Frontal cortex (tissue), 4 donors: ENCODE results near the gene UBA5. TPM values are rescaled to one million over a fixed set of nuclear protein-coding genes. Genes with fewer than 3 reads are reported as not detected.

ENCODE experiments used
- DNase-seq, 2 donors: peaks; one replicate each; pipeline ENCODE4 v3.0.0; 2012; ENCODE audit warnings: low spot score in 2 of 2
- FAIRE-seq: peaks from 2 replicates; lab custom pipeline; 2012; peaks lifted over from hg19 to GRCh38; lab: Jason Lieb, UNC
- total RNA-seq: library from RNA; depleted of rRNA; stranded (reverse); fragments of >200 nt; gene quantifications from one replicate; pipeline ENCODE4 v1.2.3, GENCODE V29; 2014
- donor health status: control.
- donor health status: control.
- donor health status: control.

UBA5 gene
- total RNA-seq, 1 donor from 2014 or later, result 77.9 TPM

DNA sequence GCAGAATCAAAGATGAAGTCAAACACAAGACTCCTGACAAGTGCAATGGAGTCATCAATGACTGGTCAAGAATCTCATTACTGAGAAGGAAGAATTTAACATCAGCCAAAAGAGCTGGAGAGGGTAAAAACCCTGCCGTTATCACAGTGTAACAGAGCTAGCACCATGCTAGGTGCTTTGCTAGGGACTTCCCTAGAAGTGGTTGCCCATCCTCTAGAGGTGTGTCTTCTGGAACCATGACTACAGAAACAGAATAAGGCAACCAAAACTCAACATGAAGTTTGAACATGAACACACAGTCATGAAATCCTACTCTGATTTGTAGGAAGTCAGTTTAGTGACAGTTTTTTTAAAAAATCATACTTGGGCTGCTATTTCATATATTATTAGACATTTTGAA, 10.0 kb upstream of the UBA5 start:
- FAIRE-seq (no peak), DNase-seq (no peak)

DNA sequence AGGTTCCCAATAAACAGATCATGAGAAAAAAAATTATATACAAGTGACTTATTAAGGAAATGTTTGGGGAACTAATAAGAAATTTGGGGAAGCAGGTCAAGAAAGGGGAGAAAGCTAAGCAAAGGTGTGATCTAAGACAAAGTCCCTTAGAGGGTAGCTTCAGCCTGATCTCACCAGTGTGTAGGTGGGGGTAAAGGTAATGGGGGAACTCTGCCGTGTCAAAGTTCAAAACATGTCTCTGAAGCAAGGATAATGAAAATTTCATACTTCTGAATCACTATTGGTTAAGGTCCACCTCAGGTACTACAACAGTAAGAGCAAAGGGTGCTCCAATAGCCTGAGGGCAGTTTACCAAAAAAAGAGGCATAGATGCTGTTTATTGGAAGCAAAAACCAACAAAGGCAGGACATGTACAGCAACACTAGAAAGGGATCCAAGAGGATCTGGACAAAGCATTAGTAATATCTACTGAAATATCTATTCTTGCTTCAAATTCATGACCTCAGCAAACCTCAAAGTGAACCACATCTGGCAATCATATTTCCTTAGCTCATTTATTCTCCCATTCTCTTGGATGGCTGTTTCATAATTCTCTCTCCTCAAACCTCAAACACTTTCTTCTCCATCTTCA, 7.4 kb upstream of the UBA5 start:
- FAIRE-seq (no peak), DNase-seq (no peak)

GRCh38 chr3:132654190-132654589, 5.9 kb upstream of the UBA5 start:
- FAIRE-seq, result no peak

DNA sequence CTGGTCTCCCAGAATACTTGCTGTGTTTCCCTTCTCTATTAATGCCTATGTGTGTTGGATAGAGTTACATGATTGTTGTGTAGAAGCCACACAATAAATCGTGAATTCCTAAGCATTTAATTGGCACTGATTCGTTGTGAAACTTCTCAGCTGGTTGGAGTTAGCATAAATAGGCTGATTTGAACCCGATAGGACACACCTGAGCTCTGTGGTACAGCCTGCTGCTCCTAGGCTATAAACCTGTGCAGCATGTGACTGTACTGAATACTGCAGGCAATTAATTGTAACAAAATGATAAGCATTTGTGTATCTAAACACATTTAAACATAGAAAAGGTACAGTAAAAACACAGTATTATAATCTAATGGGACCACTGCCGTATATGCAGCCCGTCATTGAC, 5.4 kb upstream of the UBA5 start:
- FAIRE-seq (no peak), DNase-seq (no peak)

More at GRCh38 chr3:132654190-132654589, 5.9 kb upstream of the UBA5 start:
- no peak for DNase-seq

- no peak for DNase-seq
Observed at GRCh38 chr3:132655471-132655870, 4.7 kb upstream of the UBA5 start.

GRCh38 chr3:132657869-132658747, 2.0 kb upstream of the UBA5 start:
- no peak for FAIRE-seq

More at GRCh38 chr3:132655471-132655870, 4.7 kb upstream of the UBA5 start:
- FAIRE-seq, result no peak

DNA sequence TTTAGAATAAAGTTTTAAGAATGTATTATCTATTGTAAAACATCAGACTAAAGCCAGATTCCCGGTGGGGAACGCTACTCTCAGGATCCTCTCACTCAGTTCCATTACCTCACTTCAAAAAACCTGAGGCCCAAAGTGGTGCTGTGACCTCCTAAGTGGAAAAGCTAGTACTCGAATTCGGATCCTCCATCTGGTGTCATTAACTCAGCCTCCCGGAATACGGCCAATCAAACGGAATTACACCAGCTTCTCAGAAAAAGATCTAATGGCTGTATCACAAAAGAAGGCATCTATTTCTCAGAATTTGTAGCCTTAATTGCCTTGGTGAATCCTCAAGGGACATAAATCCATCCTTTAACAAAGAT, 1.1 kb upstream of the UBA5 start:
- FAIRE-seq, result no peak
- no peak for DNase-seq

More at GRCh38 chr3:132657869-132658747, 2.0 kb upstream of the UBA5 start:
- DNase-seq, result no peak

- DNase-seq (peak; percentile 61 to 69), FAIRE-seq (no peak)
Observed at GRCh38 chr3:132659365-132660051, 621 bp upstream of the UBA5 start, which contains the start of gene ACAD11. Gene ACAD11 (minus strand): TSS chr3:132659809. CDS start chr3:132659751, 58 bp downstream.

DNA sequence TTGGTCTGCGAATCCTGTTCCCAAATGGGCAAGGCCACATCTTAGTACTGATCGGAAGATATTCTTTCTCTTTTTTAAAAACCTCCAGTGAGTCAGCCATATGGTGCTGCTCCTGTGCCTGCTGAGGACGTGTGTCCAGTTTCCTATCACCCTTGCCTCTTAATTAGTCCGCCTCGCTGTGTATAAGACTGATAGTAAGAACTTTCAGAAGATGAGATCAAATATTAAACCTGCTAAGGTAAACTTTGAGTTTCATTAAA, 612 bp downstream of the UBA5 start:
- no peak for FAIRE-seq
- peak in 1 of 2 donors; percentile 10 for DNase-seq

GRCh38 chr3:132661101-132661500, 972 bp downstream of the UBA5 start:
- FAIRE-seq (no peak), DNase-seq (no peak)

DNA sequence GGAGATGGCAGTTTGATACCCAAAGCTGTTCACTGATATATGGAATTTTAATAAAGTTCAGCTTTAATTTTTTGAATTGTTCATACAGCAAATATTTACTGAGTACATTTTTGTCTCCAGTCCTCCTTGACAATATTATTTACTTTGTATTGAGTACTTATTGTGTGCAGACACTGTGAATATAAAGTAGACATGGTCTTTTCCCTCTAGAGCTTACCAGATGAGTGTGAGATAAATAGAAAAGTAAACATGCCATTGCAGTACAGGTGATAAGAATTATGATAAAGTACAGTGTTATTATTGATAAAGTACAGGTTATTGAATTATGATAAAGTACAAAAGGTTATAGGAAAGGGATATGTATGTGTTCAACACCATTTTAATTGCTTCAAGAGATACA, 2.1 kb downstream of the UBA5 start:
- FAIRE-seq, result no peak
- DNase-seq, result no peak

DNA sequence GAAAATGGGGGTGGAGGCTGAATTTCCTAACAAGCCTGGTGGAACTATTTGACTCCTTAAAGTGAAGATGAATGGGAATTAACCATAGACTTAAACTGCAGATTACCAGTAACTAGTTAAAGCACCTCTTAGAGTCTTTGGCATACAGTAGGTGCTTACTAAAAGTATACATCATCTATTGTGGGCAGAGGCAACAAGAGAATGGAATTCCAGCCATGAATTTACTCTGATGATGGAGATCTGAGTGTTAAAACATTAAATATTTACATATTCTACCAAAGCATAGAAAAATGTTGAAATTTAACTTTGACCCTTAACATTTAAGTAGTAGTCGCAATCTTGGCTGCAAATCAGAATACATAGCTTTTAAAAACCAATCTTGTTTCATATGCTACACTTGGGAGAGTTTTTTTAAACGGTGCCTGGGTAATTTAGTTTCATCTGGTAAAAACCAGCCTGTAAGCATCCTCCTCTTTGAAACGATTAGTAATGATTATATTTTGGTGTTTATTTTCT, 5.2 kb downstream of the UBA5 start:
- DNase-seq, result no peak
- FAIRE-seq, result no peak

- FAIRE-seq (no peak), DNase-seq (no peak)
Observed at GRCh38 chr3:132669256-132669777, 9.2 kb downstream of the UBA5 start.

DNA sequence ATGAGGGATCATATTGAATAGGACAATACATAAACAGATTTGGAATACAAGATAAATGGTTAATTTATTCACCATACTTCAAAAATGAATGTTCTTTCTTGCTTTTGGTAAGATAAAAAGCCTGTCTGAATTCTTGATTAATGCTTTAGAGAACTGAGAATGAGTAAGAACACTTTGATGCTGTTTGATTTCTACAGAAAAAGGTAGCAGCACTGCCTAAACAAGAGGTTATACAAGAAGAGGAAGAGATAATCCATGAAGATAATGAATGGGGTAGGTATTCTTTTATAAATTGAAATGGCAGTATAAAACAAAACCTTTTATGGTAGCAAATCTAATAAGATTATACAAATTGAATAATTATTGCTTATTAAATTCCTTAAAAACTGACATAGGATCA, 15.3 kb downstream of the UBA5 start:
- DNase-seq, result no peak
- FAIRE-seq, result no peak

- FAIRE-seq (no peak), DNase-seq (no peak)
Observed at GRCh38 chr3:132679911-132680310, 19.8 kb downstream of the UBA5 start.

GRCh38 chr3:132681421-132681820, 21.3 kb downstream of the UBA5 start:
- DNase-seq, result no peak
- no peak for FAIRE-seq

- FAIRE-seq, result no peak
- no peak for DNase-seq
Observed at GRCh38 chr3:132682201-132682600, 22.1 kb downstream of the UBA5 start.

DNA sequence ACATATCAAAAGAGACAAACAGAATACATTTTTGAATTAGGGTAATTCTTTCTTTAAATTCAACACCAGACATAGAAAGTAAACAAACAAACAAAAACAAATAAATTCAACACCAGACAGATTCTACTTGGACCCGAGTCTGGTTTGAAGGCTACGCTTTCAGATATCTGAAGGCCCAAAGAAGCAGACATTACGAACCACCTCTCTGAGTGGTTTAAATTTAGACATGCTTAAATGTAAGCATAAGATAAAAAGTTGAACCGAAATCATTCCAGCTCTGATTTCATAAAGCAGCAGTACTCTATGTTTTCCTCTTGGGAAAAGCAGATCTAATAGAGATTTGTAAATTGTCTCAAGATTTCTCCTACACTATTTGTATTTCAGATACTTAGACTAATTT, 29.9 kb downstream of the UBA5 start:
- FAIRE-seq, result no peak
- no peak for DNase-seq

GRCh38 chr3:132694991-132695390, 34.9 kb downstream of the UBA5 start:
- FAIRE-seq, result no peak
- no peak for DNase-seq

GRCh38 chr3:132695422-132695821, 35.3 kb downstream of the UBA5 start:
- FAIRE-seq, result no peak
- DNase-seq, result no peak

- no peak for DNase-seq
- FAIRE-seq, result no peak
Observed at GRCh38 chr3:132703733-132704132, 43.6 kb downstream of the UBA5 start.
